Astrocyte of the spinal cord (primary cell): ENCODE results near the gene ATXN2.

ENCODE experiments used
- DNase-seq: peaks from one replicate; pipeline ENCODE4 v3.0.0; 2011; ENCODE audit warnings: low read depth, low spot score
- H3K4me3 ChIP-seq: 2 replicates; pipeline ENCODE4 v1.5.1; 2011; ENCODE audit warnings: low read depth, mild to moderate bottlenecking, low read length, moderate library complexity
- in situ Hi-C: cut with HindIII; loops from 2 replicates; pipeline ENCODE4 v1.10.0; 2017; ENCODE audit warnings: low sequenced_read_pairs
- TF ChIP-seq, protein P1 (sequence below): IDR thresholded peaks from 2 replicates; pipeline ENCODE4 v1.5.1; 2012; ENCODE audit warnings: low read depth, mild to moderate bottlenecking, low read length, inconsistent platforms

ATXN2 gene

DNA sequence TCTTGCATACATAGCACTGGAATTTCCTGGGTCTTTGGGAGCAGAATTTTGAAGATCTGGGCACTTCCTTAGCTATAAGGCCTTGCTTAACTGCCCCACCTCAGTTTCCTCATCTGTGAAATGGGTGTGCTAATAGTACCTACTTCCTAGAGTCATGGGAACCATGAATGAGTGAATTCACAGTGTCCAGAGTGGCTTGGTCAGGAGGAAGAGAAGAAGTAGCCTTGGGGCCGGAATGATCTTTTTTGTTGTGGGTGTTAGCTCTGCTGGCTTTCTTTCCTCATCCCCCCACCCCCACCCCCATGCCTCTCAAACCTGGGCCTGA, 191.0 kb downstream of the ATXN2 start:
- DNase-seq, result no peak
- in situ Hi-C loops, result no loop called here
- TF ChIP-seq, protein P1, sequence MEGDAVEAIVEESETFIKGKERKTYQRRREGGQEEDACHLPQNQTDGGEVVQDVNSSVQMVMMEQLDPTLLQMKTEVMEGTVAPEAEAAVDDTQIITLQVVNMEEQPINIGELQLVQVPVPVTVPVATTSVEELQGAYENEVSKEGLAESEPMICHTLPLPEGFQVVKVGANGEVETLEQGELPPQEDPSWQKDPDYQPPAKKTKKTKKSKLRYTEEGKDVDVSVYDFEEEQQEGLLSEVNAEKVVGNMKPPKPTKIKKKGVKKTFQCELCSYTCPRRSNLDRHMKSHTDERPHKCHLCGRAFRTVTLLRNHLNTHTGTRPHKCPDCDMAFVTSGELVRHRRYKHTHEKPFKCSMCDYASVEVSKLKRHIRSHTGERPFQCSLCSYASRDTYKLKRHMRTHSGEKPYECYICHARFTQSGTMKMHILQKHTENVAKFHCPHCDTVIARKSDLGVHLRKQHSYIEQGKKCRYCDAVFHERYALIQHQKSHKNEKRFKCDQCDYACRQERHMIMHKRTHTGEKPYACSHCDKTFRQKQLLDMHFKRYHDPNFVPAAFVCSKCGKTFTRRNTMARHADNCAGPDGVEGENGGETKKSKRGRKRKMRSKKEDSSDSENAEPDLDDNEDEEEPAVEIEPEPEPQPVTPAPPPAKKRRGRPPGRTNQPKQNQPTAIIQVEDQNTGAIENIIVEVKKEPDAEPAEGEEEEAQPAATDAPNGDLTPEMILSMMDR, result no peak
- H3K4me3 ChIP-seq, result peak overlapping the region; percentile 96

DNA sequence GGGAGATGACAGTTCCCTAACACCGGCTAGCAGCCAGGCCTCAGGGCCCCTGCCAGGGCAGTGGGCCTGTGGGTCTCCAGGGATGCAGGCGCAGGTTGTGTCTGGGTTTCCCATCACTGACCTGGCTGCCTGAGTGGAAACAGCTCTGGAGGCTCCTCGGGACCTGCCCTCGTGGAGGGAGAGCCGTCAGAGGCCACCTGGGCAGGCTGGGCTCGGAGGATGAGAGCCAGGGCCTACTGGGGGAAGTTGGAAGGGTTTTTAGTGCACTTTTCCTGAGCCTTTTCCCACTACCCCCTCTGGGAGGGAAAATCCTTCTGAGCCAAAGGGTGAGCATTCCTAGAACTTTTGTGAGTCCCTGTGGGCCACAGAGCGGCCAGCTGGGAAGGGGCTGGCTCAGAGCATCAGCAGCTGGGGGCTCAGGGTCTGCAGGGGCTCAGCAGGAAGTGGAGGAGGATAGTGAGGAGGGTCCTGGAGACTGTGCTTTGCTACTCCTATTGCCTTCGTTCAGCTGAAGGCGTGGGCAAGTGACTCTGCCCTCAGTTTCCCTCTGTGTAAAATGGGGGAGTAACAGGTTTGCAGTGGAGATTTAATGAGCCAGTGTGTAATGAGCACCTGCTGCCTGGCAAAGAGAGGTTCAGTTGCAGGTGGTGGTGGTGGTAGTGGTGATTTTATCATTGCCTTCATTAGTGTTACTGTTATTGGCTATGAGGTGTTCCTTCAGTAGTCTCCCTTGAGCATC, 191.6 kb downstream of the ATXN2 start:
- TF ChIP-seq, protein P1, result no peak
- in situ Hi-C loops, result no loop called here
- H3K4me3 ChIP-seq, result peak overlapping the region; percentile 96
- no peak for DNase-seq

DNA sequence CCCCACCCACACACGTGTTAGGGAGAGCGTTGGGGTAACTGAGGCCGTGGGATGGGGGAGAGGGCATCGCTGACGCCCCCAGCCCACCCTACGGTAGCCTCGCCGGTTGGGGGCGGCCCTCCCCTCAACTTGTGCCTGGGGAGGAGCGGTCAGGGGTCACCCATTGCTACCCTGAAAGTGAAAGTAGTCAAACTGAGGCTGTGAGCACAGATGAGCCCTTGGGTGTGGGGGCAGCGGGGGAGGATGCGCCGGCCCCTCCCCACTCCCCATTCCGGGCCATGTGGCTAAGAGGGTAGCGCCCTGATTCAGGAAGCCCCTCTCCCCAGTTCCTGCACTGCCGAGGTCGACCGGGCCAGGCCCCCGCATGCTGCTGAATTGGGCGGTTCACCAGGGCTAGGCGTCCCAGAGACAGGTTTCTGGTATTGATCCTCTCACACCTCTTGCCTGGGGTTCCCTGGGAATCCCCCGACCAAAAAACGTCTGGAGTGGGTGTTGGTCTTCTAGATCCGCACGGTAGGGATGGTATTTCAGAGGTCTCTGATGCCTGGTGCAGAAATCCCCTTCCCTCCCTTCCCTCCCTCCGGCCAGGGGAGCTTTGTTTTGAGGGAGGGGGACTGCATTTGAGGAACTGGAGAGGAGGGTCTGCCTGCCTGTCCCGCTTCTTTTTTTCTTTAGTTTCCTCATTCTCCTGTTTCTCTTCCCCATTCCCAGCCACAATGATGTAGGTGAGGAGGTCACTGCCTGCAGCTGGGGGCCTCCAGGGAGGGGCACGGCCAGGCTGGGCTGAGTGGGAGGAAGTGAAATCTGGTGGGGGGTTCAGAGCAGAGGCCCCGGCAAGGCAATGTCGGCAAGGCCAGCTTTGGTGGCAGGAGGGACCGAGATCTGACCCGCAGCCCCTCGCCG, 192.4 kb downstream of the ATXN2 start:
- no peak for DNase-seq

DNA sequence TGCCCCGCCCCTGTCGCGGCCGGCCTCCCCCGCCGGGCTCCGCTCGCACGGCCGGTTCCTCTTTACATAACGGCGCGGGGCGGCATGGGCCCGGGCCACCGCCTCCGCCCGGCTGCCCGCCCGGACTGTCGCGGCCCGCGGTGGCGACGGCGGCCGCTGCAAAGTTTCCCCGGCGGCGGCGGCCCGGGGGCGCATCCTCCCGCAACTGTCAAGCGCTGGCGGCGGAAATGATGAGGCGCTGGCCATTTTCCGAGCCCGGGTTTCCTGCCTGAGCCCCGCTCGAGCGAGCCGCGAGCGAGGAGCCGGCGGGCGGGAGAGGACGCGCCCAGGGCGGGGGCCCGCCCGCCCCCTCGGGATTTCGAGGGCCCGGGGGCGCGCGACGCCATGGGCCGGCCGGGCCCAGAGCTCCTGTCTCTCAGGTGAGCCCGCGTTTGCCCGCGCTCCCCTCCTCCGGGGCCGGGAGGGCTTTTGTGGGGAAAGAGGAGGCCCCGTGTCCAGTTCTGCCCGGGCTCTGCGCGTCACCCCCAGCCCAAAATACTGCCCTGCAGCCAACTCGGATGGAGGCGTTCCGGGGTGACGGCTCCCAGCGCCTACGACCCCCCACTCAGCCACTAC, 193.1 kb downstream of the ATXN2 start, which contains the start of gene SH2B3:
SH2B3 (plus strand) TSS at position 65 of the 615 bp plus-strand sequence. CDS start 12,223 bp downstream, outside the sequence.
- TF ChIP-seq, protein P1, result no peak
- no peak for DNase-seq
- peak within 1 kb of the TSS; percentile 96 for H3K4me3 ChIP-seq
- in situ Hi-C loops, result no loop called here

More for the DNA sequence above, 192.4 kb downstream of the ATXN2 start:
- peak overlapping the region; percentile 96 for H3K4me3 ChIP-seq
- TF ChIP-seq, protein P1, result no peak
- in situ Hi-C loops, result no loop called here

DNA sequence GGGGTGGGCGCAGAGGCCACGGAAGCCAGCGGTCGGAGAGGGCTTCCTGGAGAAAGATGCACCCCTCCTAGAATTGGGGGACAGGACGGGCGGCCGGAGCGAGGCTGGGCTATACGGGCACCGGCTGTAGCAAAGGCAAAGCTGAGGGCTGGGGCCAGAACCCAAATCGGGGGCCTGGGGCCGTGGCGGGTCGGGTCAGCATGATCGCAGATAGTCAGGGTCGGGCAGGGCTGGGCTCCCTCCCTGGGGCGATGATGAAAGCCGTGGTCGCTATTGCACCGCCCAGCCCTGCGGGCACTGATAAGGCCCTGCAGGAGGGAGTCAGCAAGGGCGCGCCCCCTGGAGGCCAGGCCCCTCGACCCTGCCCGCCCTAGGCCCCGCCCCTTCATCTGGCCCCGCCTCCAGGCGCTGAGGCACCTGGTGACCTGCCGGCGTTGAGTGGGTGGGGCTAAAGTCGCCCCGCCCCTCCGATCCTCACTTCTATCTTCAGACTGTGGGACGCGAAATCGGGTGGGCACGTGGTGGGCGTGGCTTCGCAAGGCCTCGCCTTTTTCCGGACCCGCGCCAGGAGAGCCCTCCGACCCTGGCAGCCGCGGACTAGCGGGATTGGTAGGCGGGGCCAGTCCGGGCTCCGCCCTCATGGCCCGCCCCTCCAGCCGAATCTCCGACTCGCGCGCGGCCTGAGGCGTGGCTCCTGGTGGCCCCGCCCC, 193.8 kb downstream of the ATXN2 start:
- DNase-seq, result peak; percentile 92
- peak overlapping the region; percentile 96 for H3K4me3 ChIP-seq
- in situ Hi-C loops, result no loop called here
- TF ChIP-seq, protein P1, result peak; percentile 35
